GM19395 (cell line): ENCODE results near the gene DAGLB.
"Not testable (repeated sequence)": the region's sequence is repeated elsewhere in the genome, so short reads cannot be mapped to it uniquely, and the experiment has no call there.

Experiments
- ATAC-seq: cut with Tn5 transposase; IDR thresholded peaks from one replicate; pipeline ENCODE4 v1.9.1; 2021; ENCODE audit warnings: mild to moderate bottlenecking, moderate library complexity; ENCODE audit not compliant: unreplicated experiment

The DAGLB gene

GRCh38 chr7:6461946-6462550 is 14.3 kb upstream of the DAGLB start:
- no peak for ATAC-seq

GRCh38 chr7:6460990-6461584 is 13.3 kb upstream of the DAGLB start:
- no peak for ATAC-seq

GRCh38 chr7:6460303-6460702 is 12.5 kb upstream of the DAGLB start:
- no peak for ATAC-seq

- not testable (repeated sequence) for ATAC-seq
These were observed 10.9 kb upstream of the DAGLB start for GRCh38 chr7:6458676-6459075.

GRCh38 chr7:6453734-6454133 is 6.0 kb upstream of the DAGLB start:
- no peak for ATAC-seq

- no peak for ATAC-seq
These were observed 3.5 kb upstream of the DAGLB start for GRCh38 chr7:6451224-6451705.

- not testable (repeated sequence) for ATAC-seq
These were observed 2.8 kb upstream of the DAGLB start for GRCh38 chr7:6450591-6450990.

GRCh38 chr7:6449884-6450283 is 2.1 kb upstream of the DAGLB start:
- ATAC-seq = not testable (repeated sequence)

- no peak for ATAC-seq
These were observed 1.3 kb upstream of the DAGLB start for GRCh38 chr7:6448943-6449543.

GRCh38 chr7:6446838-6447580 is 745 bp downstream of the DAGLB start:
- ATAC-seq = peak; percentile 43

- no peak for ATAC-seq
These were observed 3.1 kb downstream of the DAGLB start for GRCh38 chr7:6444516-6445269.

GRCh38 chr7:6443372-6443941 is 4.3 kb downstream of the DAGLB start:
- ATAC-seq = no peak

GRCh38 chr7:6442114-6442513 is 5.6 kb downstream of the DAGLB start:
- ATAC-seq = no peak

GRCh38 chr7:6440381-6440780 is 7.4 kb downstream of the DAGLB start:
- no peak for ATAC-seq

GRCh38 chr7:6438427-6438826 is 9.3 kb downstream of the DAGLB start:
- ATAC-seq = no peak

GRCh38 chr7:6437251-6437650 is 10.5 kb downstream of the DAGLB start:
- no peak for ATAC-seq

GRCh38 chr7:6436385-6436685 is 11.4 kb downstream of the DAGLB start:
- peak; percentile 55 for ATAC-seq

- ATAC-seq = peak; percentile 91
These were observed 12.0 kb downstream of the DAGLB start for GRCh38 chr7:6435486-6436384.

GRCh38 chr7:6433784-6434615 is 13.8 kb downstream of the DAGLB start:
- ATAC-seq = no peak
